HCEC 1CT (cell line): ENCODE measurements around the gene FLRT2.

Source experiments
- DNase-seq: peaks from one replicate; pipeline ENCODE4 v3.0.0-alpha.2; 2017

FLRT2 gene

DNA sequence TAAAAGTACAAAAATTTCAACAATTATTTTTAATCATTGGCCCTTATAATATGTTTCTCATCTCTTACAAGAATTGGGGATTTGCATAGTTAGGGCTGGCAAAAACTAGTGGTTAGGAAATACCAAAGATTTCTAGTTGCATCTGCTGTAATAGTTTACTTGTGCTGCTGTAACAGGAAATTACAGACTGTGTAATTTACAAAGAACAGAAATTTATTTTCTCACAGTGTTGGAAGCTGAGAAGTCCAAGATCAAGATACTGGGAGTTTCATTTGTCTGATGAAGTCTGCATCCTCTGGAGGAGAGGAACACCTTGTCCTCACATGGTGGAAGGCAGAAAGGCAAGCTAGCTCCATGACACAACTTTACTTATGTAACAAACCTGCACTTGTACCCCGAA, 157.0 kb downstream of the FLRT2 start:
- DNase-seq: no peak

DNA sequence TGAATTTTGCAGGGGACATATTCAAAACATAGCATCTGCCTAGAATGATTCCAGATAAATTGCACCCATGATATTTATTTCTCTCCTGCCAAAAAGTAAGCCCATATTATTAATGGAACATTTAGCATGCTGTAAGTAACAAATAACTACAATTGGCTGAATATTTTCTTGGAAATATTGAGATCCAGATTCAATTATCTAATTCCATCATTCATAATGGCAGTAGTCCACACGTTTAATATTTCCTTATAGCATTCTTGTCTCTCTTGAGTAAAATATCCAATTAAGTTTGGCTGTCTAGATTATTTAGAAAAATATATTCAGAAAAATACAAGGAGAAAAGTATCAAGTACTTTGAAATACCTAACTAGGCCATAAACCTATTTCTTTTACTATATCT, 157.5 kb downstream of the FLRT2 start:
- no peak for DNase-seq

DNA sequence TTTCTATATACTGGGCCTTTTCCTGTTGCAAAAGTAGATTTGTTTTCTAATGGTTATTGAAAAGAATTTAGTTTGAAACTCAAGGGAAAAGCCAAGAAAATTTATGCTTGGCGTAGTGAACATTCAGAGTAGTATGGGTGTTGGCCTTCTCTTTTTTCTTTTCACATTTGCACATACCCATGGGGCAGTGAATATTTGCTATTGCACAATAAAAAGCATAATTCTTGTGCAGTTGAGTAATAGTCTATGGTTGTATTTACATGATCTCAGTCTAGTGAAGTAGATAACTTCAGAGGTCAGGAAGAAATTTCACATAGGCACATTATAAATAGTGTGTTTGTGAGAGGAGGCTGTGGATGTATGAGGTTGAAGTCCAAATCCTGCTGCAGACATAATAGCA, 158.1 kb downstream of the FLRT2 start:
- DNase-seq: peak; percentile 16

DNA sequence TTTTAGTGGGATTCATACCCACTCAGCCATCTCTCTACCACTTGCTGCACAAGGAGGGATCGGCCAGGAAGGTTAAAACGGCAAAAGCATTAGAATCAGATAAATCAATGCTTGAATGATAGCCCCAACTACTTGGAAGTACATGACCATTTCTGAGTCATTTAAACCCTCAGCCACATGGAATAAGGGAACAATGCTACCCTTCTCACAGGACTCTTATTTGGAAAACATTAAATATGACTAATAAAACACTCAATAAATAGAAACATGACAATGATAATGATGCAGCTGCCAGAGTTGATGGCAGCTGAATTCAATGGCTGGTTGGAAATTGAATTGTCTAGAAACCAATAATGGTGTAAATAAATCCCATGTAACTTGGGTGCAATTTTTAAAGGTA, 165.4 kb downstream of the FLRT2 start:
- no peak for DNase-seq

DNA sequence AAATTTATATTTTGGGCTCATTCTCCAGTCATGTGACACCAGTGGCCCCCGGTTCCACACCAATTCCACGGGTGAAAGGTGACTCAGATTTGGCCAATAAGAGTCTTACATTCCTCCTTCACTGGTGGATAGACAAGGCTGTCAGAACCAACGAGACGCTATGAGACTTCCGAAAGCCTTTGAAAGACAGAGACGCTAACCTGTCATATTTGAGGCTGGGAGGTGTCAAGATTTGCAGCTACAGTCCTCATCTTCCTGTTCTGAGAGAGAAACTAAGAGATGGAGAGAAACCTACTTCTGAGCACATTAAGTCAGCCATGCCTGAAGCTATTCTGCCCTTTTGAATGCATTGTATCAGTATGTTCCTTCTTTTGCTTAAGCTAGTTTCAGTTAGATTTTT, 171.2 kb downstream of the FLRT2 start:
- no peak for DNase-seq

DNA sequence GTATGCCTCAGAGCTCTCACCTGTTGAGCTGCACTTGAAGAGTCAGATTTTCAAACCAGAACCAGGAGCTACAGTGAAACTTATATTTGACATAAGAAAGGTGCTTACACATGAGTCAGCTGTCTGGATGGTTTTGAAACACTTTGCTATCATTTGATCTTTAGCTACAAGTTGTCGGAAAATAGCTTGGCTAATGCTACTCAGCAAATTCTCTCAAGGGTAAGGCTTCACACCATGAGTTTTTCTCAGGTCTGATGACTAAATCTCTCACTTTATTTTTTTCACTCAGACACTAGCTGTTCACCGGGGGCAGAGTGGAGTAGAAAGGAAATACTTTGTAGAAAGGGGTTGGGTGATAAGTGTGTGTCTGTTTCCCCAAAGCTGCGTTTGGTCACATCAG, 171.8 kb downstream of the FLRT2 start:
- no peak for DNase-seq

DNA sequence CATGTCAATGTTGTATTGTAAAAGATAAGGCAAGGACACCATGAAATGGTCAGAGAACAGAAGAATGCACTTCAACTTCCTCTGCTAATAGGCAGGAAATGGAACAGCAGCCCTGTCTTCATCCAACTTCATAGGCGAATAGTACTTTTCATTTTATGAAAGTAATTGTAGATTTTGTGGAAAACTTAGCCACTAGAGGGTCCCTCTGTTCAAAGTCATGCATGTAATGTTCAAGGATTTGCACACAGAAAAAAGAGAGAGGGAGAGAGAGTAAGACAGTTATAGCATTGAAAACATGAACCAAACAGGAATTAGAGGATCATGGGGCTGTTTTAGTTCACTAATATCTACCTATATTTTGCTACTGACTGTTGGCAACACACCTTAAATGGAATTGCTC, 172.2 kb downstream of the FLRT2 start:
- no peak for DNase-seq

DNA sequence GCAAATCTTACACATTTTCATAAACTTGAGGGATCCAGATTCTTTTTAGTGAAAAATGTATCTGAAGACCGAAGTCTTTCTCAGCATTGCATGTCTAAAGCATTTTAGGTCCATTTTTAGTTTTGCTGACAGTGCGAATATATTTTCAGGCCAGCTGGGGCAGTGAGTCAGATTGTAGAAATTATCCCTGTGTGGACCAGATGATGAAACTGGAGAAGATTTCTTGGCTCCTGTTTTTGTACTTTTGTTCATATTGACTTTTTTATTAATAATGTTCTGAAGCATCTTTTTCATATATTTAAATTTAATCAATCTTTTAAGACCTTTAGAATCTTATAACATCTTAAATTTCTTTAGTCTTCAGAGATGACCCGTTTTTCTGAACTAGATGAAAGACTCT, 173.1 kb downstream of the FLRT2 start:
- DNase-seq: peak; percentile 24
